GM21447 (cell line): ENCODE results near the gene ABCG4.
"Not testable (repeated sequence)": the region's sequence is repeated elsewhere in the genome, so short reads cannot be mapped to it uniquely, and the experiment has no call there.

ENCODE experiments used
- ATAC-seq: cut with Tn5 transposase; IDR thresholded peaks from one replicate; pipeline ENCODE4 v1.9.1; 2021; ENCODE audit not compliant: unreplicated experiment

The ABCG4 gene

DNA sequence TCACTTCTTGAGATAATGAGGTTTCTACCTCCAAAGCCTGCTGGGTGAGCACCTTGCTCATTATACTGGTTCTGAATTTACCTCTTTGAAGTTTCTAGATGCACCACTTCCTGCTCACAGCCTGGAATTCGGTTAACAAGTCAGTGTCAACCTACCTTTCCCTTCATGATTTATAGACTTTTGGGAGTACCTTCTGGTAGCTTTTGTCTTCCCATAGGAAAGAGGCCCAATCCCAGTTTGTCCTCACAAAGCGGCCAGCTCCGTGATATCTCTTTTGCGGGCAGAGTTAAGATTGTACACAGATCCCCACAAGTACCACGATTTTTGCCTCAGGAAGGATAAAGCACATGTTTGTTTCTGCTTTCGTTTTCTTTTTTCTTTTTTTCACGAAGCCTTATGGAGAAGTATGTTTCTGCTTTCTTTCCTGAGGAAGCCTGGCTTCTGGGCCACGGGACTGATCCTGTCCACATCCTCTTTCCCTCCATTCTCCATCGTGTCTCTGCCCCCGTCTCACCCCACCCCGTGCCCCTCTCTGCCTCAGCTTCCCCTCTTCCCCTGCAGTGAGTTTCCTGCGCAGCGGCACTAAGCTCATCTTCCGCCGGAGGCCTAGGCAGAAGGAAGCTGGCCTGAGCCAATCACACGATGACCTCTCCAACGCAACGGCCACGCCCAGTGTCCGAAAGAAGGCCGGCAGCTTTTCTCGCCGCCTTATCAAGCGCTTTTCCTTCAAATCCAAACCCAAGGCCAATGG, 33.2 kb upstream of the ABCG4 start:
- no peak for ATAC-seq

DNA sequence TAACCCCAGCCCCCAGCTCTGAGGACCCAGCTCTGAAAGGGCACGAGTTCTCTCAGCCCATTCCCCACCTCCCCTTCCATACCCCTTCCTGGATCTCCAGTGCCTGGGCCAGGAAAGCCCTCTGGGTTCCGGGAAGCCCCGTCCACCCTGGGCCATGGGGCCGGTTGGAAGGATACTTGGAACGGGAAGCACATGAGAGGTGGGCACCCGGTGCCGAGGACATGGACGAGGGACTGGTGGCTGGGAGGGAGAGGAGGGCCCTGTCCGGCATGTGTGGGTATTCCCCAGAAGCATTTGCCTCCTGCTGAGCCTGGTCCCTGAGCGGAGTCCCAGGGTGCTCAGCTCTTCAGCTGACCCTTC, 32.6 kb upstream of the ABCG4 start:
- ATAC-seq: no peak

DNA sequence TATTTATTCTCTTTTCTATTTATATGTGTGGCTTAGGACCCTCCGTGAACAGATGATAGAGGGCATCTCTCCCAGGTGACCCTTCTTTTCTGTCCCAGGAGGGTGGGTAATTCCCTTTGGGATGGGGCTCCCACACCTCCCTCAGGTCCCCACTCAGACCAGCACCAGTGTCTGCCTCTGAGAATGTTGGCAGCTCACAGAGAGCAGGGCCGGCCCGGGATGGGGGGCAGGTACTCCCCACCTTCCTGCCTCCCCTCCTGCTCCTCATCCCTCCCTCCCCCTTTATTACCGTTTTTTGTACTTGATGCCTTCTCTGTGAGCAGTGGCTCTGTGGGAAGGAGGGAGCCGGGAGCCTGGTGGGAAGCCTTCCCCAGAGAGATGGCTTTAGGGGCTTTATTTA, 32.3 kb upstream of the ABCG4 start:
- ATAC-seq: no peak

- ATAC-seq: no peak
Observed at GRCh38 chr11:119117004-119117706, 31.7 kb upstream of the ABCG4 start.

GRCh38 chr11:119118227-119118626, 30.6 kb upstream of the ABCG4 start:
- no peak for ATAC-seq

DNA sequence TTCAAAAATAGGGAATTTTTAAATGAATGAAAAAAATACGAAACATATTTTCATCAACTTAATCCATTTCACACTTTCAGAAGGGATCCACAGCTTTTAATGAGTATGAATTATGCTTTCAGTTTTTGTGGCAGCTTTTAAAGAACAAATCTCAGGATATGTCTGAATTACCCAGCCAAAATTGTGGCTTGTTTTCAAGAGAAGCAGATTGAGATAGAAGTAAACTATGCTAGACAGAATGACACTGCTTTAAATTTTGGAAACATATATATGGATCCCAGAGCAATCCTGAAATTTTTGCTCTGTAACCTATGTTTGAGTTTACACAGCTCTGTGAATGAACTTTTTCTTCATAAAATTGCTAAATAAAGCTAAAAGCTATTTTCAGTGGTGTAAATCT, 29.9 kb upstream of the ABCG4 start:
- no peak for ATAC-seq

GRCh38 chr11:119120639-119121007, 28.2 kb upstream of the ABCG4 start:
- no peak for ATAC-seq

- ATAC-seq: peak; percentile 95
Observed at GRCh38 chr11:119121008-119121810, 27.6 kb upstream of the ABCG4 start, which contains the start of gene HINFP. Gene HINFP (plus strand): TSS chr11:119121580. CDS start chr11:119126945, 5,365 bp downstream.

- ATAC-seq: no peak
Observed at GRCh38 chr11:119121811-119122124, 27.1 kb upstream of the ABCG4 start.

- no peak for ATAC-seq
Observed at GRCh38 chr11:119125821-119126220, 23.0 kb upstream of the ABCG4 start.

DNA sequence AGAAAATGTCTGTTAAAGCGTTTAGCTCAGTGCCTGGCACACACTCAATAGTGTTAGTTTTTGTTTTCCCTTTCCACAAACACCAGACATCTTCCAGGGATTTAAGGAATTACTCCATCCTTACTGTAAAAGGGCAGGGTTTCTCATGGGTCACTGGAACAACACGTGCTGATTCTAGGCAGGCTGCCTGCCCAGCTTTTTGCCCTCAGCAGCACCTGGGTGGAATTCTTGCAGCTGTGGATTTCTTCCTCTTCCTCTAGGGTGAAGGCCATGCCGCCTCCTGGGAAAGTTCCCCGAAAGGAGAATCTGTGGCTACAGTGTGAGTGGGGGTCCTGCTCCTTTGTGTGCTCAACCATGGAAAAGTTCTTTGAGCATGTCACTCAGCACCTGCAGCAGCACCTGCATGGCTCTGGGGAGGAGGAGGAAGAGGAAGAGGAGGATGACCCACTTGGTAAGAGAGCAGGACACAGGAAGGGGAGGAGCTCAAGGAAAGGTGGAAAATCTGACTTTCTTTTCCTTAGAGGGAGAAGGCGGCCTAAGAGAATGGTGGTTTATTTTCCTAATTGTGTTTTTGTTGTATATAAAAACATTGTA, 22.1 kb upstream of the ABCG4 start:
- ATAC-seq: no peak

DNA sequence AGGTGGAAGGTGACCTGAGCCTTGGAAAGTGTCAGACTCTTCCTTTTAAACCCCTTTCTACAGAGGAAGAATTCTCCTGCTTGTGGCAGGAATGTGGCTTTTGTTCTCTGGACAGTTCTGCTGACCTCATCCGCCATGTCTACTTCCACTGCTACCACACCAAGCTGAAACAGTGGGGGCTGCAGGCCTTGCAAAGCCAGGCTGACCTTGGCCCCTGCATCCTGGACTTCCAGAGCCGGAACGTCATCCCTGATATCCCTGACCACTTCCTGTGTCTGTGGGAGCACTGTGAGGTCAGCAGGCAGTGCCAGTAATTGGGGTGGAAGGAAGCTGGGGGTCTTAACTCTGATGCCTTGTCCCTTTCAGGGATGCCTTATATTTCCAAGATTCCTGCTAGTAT, 18.2 kb upstream of the ABCG4 start:
- no peak for ATAC-seq

DNA sequence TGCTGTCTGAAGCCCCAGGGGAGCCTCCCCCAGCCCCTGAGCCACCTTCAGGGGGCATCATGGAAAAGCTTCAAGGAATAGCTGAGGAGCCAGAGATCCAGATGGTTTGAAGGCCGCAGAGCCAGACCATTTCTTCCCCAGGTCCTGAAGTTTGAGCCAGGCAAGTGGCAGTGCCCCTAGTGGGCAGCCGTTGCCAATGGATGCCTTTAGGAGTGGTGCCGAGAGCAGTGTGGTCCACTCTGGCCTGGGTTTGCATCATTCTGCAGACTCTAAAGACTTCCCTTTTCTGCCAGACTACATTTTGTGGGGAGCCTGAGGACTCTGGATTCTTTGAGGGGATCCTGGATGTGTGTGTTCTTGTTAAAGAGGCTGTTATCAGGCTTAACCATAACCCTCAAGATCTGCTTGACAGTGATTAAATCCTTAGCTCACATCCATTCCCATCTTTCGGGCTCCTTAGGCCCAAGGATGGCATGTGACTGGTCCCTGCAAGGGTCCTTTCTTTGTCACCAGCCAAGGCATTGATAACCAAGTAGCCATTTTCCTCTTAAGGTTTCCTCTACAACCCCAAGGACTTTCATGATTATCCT, 14.4 kb upstream of the ABCG4 start:
- ATAC-seq: no peak

DNA sequence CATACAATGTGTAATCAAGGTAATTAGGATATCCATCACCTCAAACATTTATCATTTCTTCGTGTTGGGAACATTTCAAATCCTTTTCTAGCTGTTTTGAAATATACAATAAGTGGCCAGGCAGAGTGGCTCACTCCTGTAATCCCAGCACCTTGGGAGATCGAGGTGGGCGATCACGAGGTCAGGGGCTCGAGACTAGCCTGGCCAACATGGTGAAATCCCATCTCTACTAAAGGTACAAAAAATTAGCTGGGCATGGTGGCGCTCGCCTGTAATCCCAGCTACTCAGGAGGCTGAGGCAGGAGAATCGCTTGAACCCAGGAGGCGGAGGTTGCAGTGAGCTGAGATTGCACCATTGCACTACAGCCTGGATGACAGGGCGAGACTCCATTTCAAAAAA, 9.6 kb upstream of the ABCG4 start:
- ATAC-seq: not testable (repeated sequence)

GRCh38 chr11:119144825-119145486, 3.9 kb upstream of the ABCG4 start:
- no peak for ATAC-seq

DNA sequence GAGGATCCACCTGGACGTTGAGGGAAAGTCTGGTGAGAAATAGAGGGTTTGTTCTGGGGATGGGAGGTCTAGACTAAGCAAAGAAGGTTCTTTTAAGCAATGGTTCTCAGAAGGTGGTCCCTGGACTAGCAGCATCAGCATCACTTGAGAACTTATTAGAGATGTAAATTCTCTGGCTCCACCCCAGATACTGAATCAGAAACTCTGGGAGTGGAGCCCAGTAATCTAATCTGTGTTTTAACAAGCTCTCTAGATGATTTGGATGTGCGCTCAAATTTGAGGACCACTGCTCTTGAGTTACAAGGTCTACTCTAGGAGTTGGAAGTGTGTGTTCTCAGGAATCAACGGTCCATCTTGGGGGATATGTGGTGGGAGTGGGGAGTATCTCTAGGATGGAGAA, 3.3 kb upstream of the ABCG4 start:
- ATAC-seq: no peak

GRCh38 chr11:119147604-119148333, 1.1 kb upstream of the ABCG4 start:
- no peak for ATAC-seq

- ATAC-seq: no peak
Observed at GRCh38 chr11:119148720-119149017, 183 bp upstream of the ABCG4 start.

DNA sequence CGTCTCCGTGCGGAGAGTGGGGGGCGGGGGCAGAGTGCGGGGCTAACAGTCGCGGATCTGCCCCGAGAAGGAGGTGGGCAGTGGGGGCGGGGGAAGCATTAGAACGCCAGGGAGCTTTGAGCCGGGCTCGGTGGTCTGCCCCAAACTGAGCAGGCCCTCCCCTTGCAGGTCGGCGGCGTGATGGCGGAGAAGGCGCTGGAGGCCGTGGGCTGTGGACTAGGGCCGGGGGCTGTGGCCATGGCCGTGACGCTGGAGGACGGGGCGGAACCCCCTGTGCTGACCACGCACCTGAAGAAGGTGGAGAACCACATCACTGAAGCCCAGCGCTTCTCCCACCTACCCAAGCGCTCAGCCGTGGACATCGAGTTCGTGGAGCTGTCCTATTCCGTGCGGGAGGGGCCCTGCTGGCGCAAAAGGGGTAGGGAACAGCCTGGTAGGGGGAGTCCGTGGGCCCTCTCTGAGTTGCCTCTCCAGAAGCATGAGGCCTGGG, 979 bp downstream of the ABCG4 start:
- ATAC-seq: no peak

DNA sequence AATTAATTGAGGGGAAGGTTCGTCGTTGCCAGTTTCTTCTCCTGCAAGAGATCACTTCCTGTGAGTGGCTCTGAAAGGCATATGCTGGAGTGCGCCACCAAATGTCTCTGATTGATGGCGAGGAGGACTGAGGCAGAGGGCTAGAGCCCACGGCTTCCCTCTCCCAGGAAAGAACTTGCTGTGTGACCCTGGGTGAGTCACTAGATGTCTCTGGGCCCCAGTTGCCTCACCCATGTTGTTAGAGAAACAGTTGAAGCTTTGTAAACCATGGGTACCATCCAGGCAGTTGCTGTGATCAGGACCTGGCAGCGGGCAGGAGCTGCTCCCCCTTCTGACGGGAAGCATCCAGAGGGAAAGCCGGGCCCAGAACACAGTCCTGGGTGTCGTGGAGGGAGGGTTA, 3.2 kb downstream of the ABCG4 start:
- no peak for ATAC-seq
